HEK293 (cell line): ENCODE results near the gene GATAD2A.

Experiments
- CTCF ChIA-PET: fragments of 350-600 bp; formaldehyde crosslinking; extraction: SDS; loops from one replicate; lab custom pipeline; 2021; ENCODE audit warnings: antibody characterized with exemption; lab: Yijun Ruan, JAX
- POLR2A ChIA-PET: fragments of 300-600 bp; formaldehyde crosslinking; extraction: SDS; loops from one replicate; lab custom pipeline; 2020; ENCODE audit warnings: antibody characterized with exemption, inconsistent platforms; lab: Yijun Ruan, JAX
- H3K27ac ChIP-seq: fragments of 200-500 bp; sonication (Bioruptor generic); 2 replicates; pipeline ENCODE4 v1.5.1; 2014; ENCODE audit warnings: low read depth, low read length, control low read depth, inconsistent platforms; ENCODE audit errors: extremely low read depth
- H3K36me3 ChIP-seq, 2 experiments: fragments of 200-500 bp in 1 of 2; sonication (Bioruptor generic) in 1 of 2; 1 replicate in 1 of 2; 2 replicates in 1 of 2; pipeline ENCODE4 v1.5.1; 2014 to 2017; ENCODE audit warnings: inconsistent platforms in 2 of 2, low read length in 2 of 2; ENCODE audit not compliant: control insufficient read depth in 2 of 2, insufficient read depth in 1 of 2
- H3K4me1 ChIP-seq: fragments of 200-500 bp; sonication (Bioruptor generic); 2 replicates; pipeline ENCODE4 v1.5.1; 2014; ENCODE audit warnings: mild to moderate bottlenecking, low read length, inconsistent platforms; ENCODE audit not compliant: control insufficient read depth, insufficient read depth
- H3K4me3 ChIP-seq: 2 replicates; pipeline ENCODE4 v1.5.1; 2011; ENCODE audit warnings: low read depth, mild to moderate bottlenecking, control low read depth, low read length, moderate library complexity
- H3K9me3 ChIP-seq: fragments of 200-500 bp; sonication (Bioruptor generic); 2 replicates; pipeline ENCODE4 v1.5.1; 2014; ENCODE audit warnings: low read depth, low read length, inconsistent platforms; ENCODE audit not compliant: control insufficient read depth, insufficient read depth
- HOXA7 ChIP-seq: sonication (generic); formaldehyde crosslinking; IDR thresholded peaks from 2 replicates; pipeline ENCODE4 v1.8.1; 2022; ENCODE audit warnings: missing genetic modification reagents, borderline replicate concordance
- IKZF3 ChIP-seq: fragments of 450-650 bp; IDR thresholded peaks from 2 replicates; pipeline ENCODE4 v1.5.0; 2018; ENCODE audit warnings: missing biosample characterization, mild to moderate bottlenecking, missing genetic modification characterization, moderate library complexity
- KLF10 ChIP-seq: fragments of 450-650 bp; IDR thresholded peaks from 2 replicates; pipeline ENCODE4 v1.5.1; 2018; ENCODE audit warnings: missing biosample characterization, mild to moderate bottlenecking, missing genetic modification characterization
- KLF9 ChIP-seq: fragments of 450-650 bp; formaldehyde crosslinking; IDR thresholded peaks from 2 replicates; pipeline ENCODE4 v1.5.1; 2016; ENCODE audit warnings: missing biosample characterization, missing genetic modification characterization, low read depth
- SP2 ChIP-seq: fragments of 450-650 bp; formaldehyde crosslinking; IDR thresholded peaks from 2 replicates; pipeline ENCODE4 v1.5.1; 2016; ENCODE audit warnings: missing biosample characterization, missing genetic modification characterization
- SP3 ChIP-seq: fragments of 450-650 bp; formaldehyde crosslinking; IDR thresholded peaks from 2 replicates; pipeline ENCODE4 v1.5.1; 2016; ENCODE audit warnings: missing biosample characterization, missing genetic modification characterization
- ZEB2 ChIP-seq: fragments of 450-650 bp; formaldehyde crosslinking; IDR thresholded peaks from 2 replicates; pipeline ENCODE4 v1.5.1; 2016; ENCODE audit warnings: missing biosample characterization, missing genetic modification characterization
- ZFHX2 ChIP-seq: fragments of 450-650 bp; formaldehyde crosslinking; conservative IDR thresholded peaks from 2 replicates; pipeline ENCODE4 v1.5.1; 2016; ENCODE audit warnings: missing biosample characterization, missing genetic modification characterization
- ZFP37 ChIP-seq: fragments of 450-650 bp; formaldehyde crosslinking; IDR thresholded peaks from 2 replicates; pipeline ENCODE4 v1.5.1; 2016; ENCODE audit warnings: missing biosample characterization, missing genetic modification characterization
- ZNF10 ChIP-seq: fragments of 450-650 bp; formaldehyde crosslinking; IDR thresholded peaks from 2 replicates; pipeline ENCODE4 v1.5.1; 2017; ENCODE audit warnings: missing biosample characterization, missing genetic modification characterization
- ZNF248 ChIP-seq: fragments of 450-650 bp; formaldehyde crosslinking; IDR thresholded peaks from 2 replicates; pipeline ENCODE4 v1.5.1; 2017; ENCODE audit warnings: missing biosample characterization, missing genetic modification characterization
- ZNF280C ChIP-seq: fragments of 450-650 bp; formaldehyde crosslinking; IDR thresholded peaks from 2 replicates; pipeline ENCODE4 v1.5.1; 2016; ENCODE audit warnings: missing biosample characterization, missing genetic modification characterization
- ZNF362 ChIP-seq: fragments of 450-650 bp; formaldehyde crosslinking; IDR thresholded peaks from 2 replicates; pipeline ENCODE4 v1.5.1; 2016; ENCODE audit warnings: missing biosample characterization, missing genetic modification characterization
- ZNF366 ChIP-seq: fragments of 450-650 bp; formaldehyde crosslinking; conservative IDR thresholded peaks from 2 replicates; pipeline ENCODE4 v1.5.1; 2016; ENCODE audit warnings: missing biosample characterization, missing genetic modification characterization
- ZNF433 ChIP-seq: fragments of 450-650 bp; formaldehyde crosslinking; IDR thresholded peaks from 2 replicates; pipeline ENCODE4 v1.5.1; 2016; ENCODE audit warnings: missing biosample characterization, missing genetic modification characterization, low read depth
- ZNF660 ChIP-seq: fragments of 450-650 bp; IDR thresholded peaks from 2 replicates; pipeline ENCODE4 v1.5.1; 2018; ENCODE audit warnings: missing biosample characterization, mild to moderate bottlenecking, missing genetic modification characterization
- ZNF792 ChIP-seq: fragments of 450-650 bp; formaldehyde crosslinking; IDR thresholded peaks from 2 replicates; pipeline ENCODE4 v1.5.1; 2016; ENCODE audit warnings: missing biosample characterization, missing genetic modification characterization
- ZSCAN16 ChIP-seq: fragments of 450-650 bp; formaldehyde crosslinking; IDR thresholded peaks from 2 replicates; pipeline ENCODE4 v1.5.1; 2016; ENCODE audit warnings: missing biosample characterization, missing genetic modification characterization
- ZSCAN23 ChIP-seq: fragments of 450-650 bp; formaldehyde crosslinking; IDR thresholded peaks from 2 replicates; pipeline ENCODE4 v1.5.1; 2016; ENCODE audit warnings: missing biosample characterization, missing genetic modification characterization
- ZXDB ChIP-seq: fragments of 450-650 bp; formaldehyde crosslinking; IDR thresholded peaks from 2 replicates; pipeline ENCODE4 v1.5.1; 2016; ENCODE audit warnings: missing biosample characterization, missing genetic modification characterization
- TF ChIP-seq, protein P1 (sequence below): fragments of 450-650 bp; formaldehyde crosslinking; IDR thresholded peaks from 2 replicates; pipeline ENCODE4 v1.5.1; 2016; ENCODE audit warnings: missing biosample characterization, missing genetic modification characterization
- TF ChIP-seq, protein P2 (sequence below): fragments of 450-650 bp; formaldehyde crosslinking; IDR thresholded peaks from 2 replicates; pipeline ENCODE4 v1.5.1; 2016; ENCODE audit warnings: missing biosample characterization, missing genetic modification characterization
- TF ChIP-seq, protein P3 (sequence below): fragments of 450-650 bp; formaldehyde crosslinking; IDR thresholded peaks from 2 replicates; pipeline ENCODE4 v1.5.1; 2017; ENCODE audit warnings: missing biosample characterization, missing genetic modification characterization

Gene GATAD2A

DNA sequence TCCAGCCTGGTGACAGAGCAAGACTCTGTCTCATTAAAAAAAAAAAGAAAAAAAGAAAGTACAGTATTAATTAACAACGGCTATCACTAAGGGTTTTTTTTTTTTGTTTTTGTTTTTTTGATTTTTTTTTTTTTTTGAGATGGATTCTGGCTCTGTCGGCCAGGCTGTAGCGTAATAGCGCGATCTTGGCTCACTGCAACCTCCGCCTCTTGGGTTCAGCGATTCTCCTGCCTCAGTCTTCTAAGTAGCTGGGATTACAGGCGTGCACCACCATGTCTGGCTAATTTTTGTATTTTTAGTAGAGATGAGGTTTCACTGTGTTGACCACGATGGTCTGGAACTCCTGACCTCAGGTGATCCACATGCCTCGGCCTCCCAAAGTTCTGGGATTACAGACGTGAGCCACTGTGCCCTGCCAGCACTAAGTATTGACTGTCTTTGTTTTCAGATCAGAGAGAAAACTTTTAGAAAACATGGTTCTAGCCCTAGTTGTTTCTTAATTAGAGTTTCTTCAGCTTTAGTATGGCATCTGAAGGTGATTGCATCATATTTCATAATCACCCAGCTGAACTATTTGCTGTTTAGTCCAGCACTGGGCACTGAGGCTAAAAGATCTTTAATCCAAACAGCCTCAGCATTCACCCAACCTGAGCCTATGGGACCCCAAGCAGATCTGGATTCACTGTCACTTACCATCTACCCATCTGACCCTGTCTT is 2.7 kb upstream of the GATAD2A start:
- POLR2A ChIA-PET: interaction anchor here (0.6 to 1.4 kb wide), 2 partner anchors 9 to 375 kb away, joined by 3 read pairs; no protein-coding TSS in a partner anchor
- peak overlapping the region; percentile 42; the same call in 1 of the 2 replicates for H3K27ac ChIP-seq
- H3K4me3 ChIP-seq: no peak overlapping the region
- no peaks in the 10 kb centered on the region for H3K36me3 ChIP-seq
- TF ChIP-seq, protein P1, sequence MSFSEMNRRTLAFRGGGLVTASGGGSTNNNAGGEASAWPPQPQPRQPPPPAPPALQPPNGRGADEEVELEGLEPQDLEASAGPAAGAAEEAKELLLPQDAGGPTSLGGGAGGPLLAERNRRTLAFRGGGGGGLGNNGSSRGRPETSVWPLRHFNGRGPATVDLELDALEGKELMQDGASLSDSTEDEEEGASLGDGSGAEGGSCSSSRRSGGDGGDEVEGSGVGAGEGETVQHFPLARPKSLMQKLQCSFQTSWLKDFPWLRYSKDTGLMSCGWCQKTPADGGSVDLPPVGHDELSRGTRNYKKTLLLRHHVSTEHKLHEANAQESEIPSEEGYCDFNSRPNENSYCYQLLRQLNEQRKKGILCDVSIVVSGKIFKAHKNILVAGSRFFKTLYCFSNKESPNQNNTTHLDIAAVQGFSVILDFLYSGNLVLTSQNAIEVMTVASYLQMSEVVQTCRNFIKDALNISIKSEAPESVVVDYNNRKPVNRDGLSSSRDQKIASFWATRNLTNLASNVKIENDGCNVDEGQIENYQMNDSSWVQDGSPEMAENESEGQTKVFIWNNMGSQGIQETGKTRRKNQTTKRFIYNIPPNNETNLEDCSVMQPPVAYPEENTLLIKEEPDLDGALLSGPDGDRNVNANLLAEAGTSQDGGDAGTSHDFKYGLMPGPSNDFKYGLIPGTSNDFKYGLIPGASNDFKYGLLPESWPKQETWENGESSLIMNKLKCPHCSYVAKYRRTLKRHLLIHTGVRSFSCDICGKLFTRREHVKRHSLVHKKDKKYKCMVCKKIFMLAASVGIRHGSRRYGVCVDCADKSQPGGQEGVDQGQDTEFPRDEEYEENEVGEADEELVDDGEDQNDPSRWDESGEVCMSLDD (tag by site-specific recombination): 0 out of 2 replicates have a peak, but pooled peaks have one; percentile 22
- TF ChIP-seq ZNF792 (tag by site-specific recombination): no peak
- no peak for TF ChIP-seq IKZF3 (tag by site-specific recombination)
- TF ChIP-seq ZNF362 (tag by site-specific recombination): peak; percentile 43; the same call in 1 of the 2 replicates
- TF ChIP-seq ZFHX2 (tag by site-specific recombination): no peak
- TF ChIP-seq ZSCAN16 (tag by site-specific recombination): no peak
- TF ChIP-seq ZNF660 (tag by site-specific recombination): peak; percentile 86
- no peak for TF ChIP-seq ZXDB
- no peak for TF ChIP-seq ZNF10
- no peak for TF ChIP-seq ZNF433 (tag by site-specific recombination)
- H3K4me1 ChIP-seq: peaks cover 20% of the 10 kb centered on the region
- CTCF ChIA-PET: interaction anchor here (1.0 to 1.6 kb wide), 4 partner anchors 10 to 87 kb away, joined by 3 to 5 read pairs (median 4); no protein-coding TSS in a partner anchor
- H3K9me3 ChIP-seq: no peaks in the 10 kb centered on the region

DNA sequence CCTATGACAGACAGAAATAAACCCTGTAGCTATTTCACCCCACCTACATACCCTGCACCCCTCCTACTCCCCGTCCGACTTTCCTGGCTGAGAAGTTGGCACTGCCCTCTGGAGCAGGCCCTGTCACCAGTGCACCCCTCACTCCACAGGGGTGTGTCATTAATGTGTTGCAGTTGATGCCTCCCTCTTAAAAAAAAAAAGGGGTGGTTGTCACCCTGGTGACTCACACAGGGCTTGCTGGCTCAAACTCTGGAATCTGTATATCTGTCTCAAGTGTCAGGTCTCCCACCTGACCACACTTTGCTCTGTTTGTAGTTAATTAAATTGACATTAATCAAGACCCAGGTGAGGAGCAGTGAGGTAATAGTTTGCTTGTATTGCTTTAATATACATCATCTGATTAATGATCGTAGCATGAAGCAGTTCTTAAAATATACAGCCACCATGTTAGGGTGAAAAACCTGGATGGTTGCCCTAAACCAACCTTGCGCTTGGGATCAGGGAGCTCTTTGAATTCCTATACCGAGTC is 2.0 kb upstream of the GATAD2A start:
- H3K9me3 ChIP-seq: no peaks in the 10 kb centered on the region
- peaks cover 20% of the 10 kb centered on the region for H3K4me1 ChIP-seq
- ChIA-PET POLR2A (interaction anchor here (1.4 to 2.5 kb wide), 2 partner anchors 10 to 18 kb away, joined by 3 to 31 read pairs; no protein-coding TSS in a partner anchor), CTCF (interaction anchor here (1.0 to 2.4 kb wide), 5 partner anchors 11 to 87 kb away, joined by 3 to 10 read pairs (median 4); no protein-coding TSS in a partner anchor)
- peak overlapping the region; percentile 42; the same call in 1 of the 2 replicates for H3K27ac ChIP-seq
- no peaks in the 10 kb centered on the region for H3K36me3 ChIP-seq
- H3K4me3 ChIP-seq: no peak overlapping the region
- TF ChIP-seq, protein P2, sequence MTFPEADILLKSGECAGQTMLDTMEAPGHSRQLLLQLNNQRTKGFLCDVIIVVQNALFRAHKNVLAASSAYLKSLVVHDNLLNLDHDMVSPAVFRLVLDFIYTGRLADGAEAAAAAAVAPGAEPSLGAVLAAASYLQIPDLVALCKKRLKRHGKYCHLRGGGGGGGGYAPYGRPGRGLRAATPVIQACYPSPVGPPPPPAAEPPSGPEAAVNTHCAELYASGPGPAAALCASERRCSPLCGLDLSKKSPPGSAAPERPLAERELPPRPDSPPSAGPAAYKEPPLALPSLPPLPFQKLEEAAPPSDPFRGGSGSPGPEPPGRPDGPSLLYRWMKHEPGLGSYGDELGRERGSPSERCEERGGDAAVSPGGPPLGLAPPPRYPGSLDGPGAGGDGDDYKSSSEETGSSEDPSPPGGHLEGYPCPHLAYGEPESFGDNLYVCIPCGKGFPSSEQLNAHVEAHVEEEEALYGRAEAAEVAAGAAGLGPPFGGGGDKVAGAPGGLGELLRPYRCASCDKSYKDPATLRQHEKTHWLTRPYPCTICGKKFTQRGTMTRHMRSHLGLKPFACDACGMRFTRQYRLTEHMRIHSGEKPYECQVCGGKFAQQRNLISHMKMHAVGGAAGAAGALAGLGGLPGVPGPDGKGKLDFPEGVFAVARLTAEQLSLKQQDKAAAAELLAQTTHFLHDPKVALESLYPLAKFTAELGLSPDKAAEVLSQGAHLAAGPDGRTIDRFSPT (tag by site-specific recombination): peak; percentile 75
- TF ChIP-seq ZSCAN23 (tag by site-specific recombination) (no peak), ZNF248 (tag by site-specific recombination) (no peak), HOXA7 (CRISPR knock-in tag) (no peak), SP3 (tag by site-specific recombination) (peak; percentile 37; the same call in 1 of the 2 replicates), ZEB2 (tag by site-specific recombination) (peak; percentile 65), SP2 (tag by site-specific recombination) (peak; percentile 15; the same call in 1 of the 2 replicates), ZNF280C (tag by site-specific recombination) (no peak), KLF10 (tag by site-specific recombination) (peak; percentile 43; the same call in 1 of the 2 replicates), KLF9 (0 out of 2 replicates have a peak, but pooled peaks have one; percentile 25), IKZF3 (tag by site-specific recombination) (no peak), ZFP37 (tag by site-specific recombination) (0 out of 2 replicates have a peak, but pooled peaks have one; percentile 23), ZNF366 (tag by site-specific recombination) (peak; percentile 71)
- TF ChIP-seq, protein P3, sequence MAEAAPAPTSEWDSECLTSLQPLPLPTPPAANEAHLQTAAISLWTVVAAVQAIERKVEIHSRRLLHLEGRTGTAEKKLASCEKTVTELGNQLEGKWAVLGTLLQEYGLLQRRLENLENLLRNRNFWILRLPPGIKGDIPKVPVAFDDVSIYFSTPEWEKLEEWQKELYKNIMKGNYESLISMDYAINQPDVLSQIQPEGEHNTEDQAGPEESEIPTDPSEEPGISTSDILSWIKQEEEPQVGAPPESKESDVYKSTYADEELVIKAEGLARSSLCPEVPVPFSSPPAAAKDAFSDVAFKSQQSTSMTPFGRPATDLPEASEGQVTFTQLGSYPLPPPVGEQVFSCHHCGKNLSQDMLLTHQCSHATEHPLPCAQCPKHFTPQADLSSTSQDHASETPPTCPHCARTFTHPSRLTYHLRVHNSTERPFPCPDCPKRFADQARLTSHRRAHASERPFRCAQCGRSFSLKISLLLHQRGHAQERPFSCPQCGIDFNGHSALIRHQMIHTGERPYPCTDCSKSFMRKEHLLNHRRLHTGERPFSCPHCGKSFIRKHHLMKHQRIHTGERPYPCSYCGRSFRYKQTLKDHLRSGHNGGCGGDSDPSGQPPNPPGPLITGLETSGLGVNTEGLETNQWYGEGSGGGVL (tag by site-specific recombination): peak; percentile 54; the same call in 1 of the 2 replicates
